Measurements from ENCODE around the gene ANXA1.

GRCh38 chr9:73200694-73201452, 49.2 kb downstream of the ANXA1 start:
- TF ChIP-seq EGR1 (IDR thresholded peaks at IDR 0.05; ENCODE audit: low read depth in 2 of 2) (no peak), GABPA (IDR thresholded peaks at IDR 0.05 in 1 of 2, conservative IDR thresholded peaks at IDR 0.05 in 1 of 2) (no peak), ATF3 (IDR thresholded peaks at IDR 0.05) (no peak), CTCF (IDR thresholded peaks at IDR 0.05; ENCODE audit: low read depth, low read length, missing input control) (peak; percentile 45), REST (IDR thresholded peaks at IDR 0.05) (no peak), FOXA1 (IDR thresholded peaks at IDR 0.05) (no peak), SP1 (IDR thresholded peaks at IDR 0.05) (no peak), MAX (IDR thresholded peaks at IDR 0.05) (no peak), ZBTB33 (IDR thresholded peaks at IDR 0.05) (no peak), HNF4A (conservative IDR thresholded peaks at IDR 0.05) (no peak), YY1 (IDR thresholded peaks at IDR 0.05) (no peak), RXRA (IDR thresholded peaks at IDR 0.05) (no peak)

All from liver (tissue), 3 donors.